H9 (cell line): ENCODE results near the gene RRP36. TPM values are rescaled to one million over a fixed set of nuclear protein-coding genes. Genes with fewer than 3 reads are reported as not detected.

Experiments
- DNase-seq: peaks from one replicate; pipeline ENCODE4 v3.0.0-alpha.2; 2017
- H2AFZ ChIP-seq: one replicate; pipeline ENCODE4 v1.6.1; 2013; ENCODE audit warnings: mild to moderate bottlenecking, low read length, control low read depth, moderate library complexity
- H2AK5ac ChIP-seq: 2 replicates; pipeline ENCODE4 v1.6.1; 2013; ENCODE audit warnings: low read length, control low read depth, mixed read lengths; ENCODE audit not compliant: insufficient read length
- H2BK120ac ChIP-seq: one replicate; pipeline ENCODE4 v1.6.1; 2013; ENCODE audit warnings: low read depth, mild to moderate bottlenecking, low read length, control low read depth, inconsistent platforms; ENCODE audit not compliant: poor library complexity, severe bottlenecking
- H2BK12ac ChIP-seq: 2 replicates; pipeline ENCODE4 v1.6.1; 2013; ENCODE audit warnings: low read length, control low read depth, mixed read lengths, low read depth; ENCODE audit not compliant: insufficient read length
- H2BK15ac ChIP-seq: 2 replicates; pipeline ENCODE4 v1.6.1; 2013; ENCODE audit warnings: low read depth, low read length, control low read depth
- H2BK20ac ChIP-seq: one replicate; pipeline ENCODE4 v1.6.1; 2013; ENCODE audit warnings: low read depth, mild to moderate bottlenecking, low read length, control low read depth, inconsistent platforms; ENCODE audit not compliant: poor library complexity, severe bottlenecking
- H2BK5ac ChIP-seq: 2 replicates; pipeline ENCODE4 v1.6.1; 2013; ENCODE audit warnings: low read length, control low read depth, mixed read lengths; ENCODE audit not compliant: insufficient read length
- H3K14ac ChIP-seq: 2 replicates; pipeline ENCODE4 v1.6.1; 2013; ENCODE audit warnings: low read length, control low read depth; ENCODE audit not compliant: insufficient read depth
- H3K18ac ChIP-seq: 2 replicates; pipeline ENCODE4 v1.6.1; 2013; ENCODE audit warnings: low read depth, mild to moderate bottlenecking, mixed read lengths, low read length, control low read depth; ENCODE audit not compliant: insufficient read length
- H3K23ac ChIP-seq: 2 replicates; pipeline ENCODE4 v1.6.1; 2013; ENCODE audit warnings: low read length, control low read depth, mixed read lengths, low read depth; ENCODE audit not compliant: insufficient read length
- H3K23me2 ChIP-seq: 2 replicates; pipeline ENCODE4 v1.6.1; 2013; ENCODE audit warnings: low read depth, mild to moderate bottlenecking, mixed read lengths, low read length, control low read depth; ENCODE audit not compliant: insufficient read length, poor library complexity, severe bottlenecking
- H3K27ac ChIP-seq: 2 replicates; pipeline ENCODE4 v1.5.1; 2013; ENCODE audit warnings: low read length, control low read depth, mixed read lengths, low read depth; ENCODE audit not compliant: insufficient read length
- H3K27me3 ChIP-seq: 2 replicates; pipeline ENCODE4 v1.6.1; 2013; ENCODE audit warnings: low read length, control low read depth, inconsistent platforms; ENCODE audit not compliant: insufficient read depth
- H3K4ac ChIP-seq: 2 replicates; pipeline ENCODE4 v1.6.1; 2013; ENCODE audit warnings: low read depth, mild to moderate bottlenecking, control low read depth, inconsistent platforms, low read length, moderate library complexity
- H3K4me1 ChIP-seq: 2 replicates; pipeline ENCODE4 v1.6.1; 2013; ENCODE audit warnings: low read length, control low read depth, inconsistent platforms; ENCODE audit not compliant: insufficient read depth
- H3K4me2 ChIP-seq: 2 replicates; pipeline ENCODE4 v1.6.1; 2013; ENCODE audit warnings: low read length, control low read depth, mixed read lengths; ENCODE audit not compliant: insufficient read length, insufficient read depth
- H3K56ac ChIP-seq: 2 replicates; pipeline ENCODE4 v1.6.1; 2013; ENCODE audit warnings: low read depth, mild to moderate bottlenecking, mixed read lengths, low read length, control low read depth; ENCODE audit not compliant: insufficient read length
- H3K79me1 ChIP-seq: 2 replicates; pipeline ENCODE4 v1.6.1; 2013; ENCODE audit warnings: low read depth, mild to moderate bottlenecking, moderate library complexity, low read length, control low read depth, inconsistent platforms; ENCODE audit not compliant: insufficient read depth, poor library complexity, severe bottlenecking
- H3K79me2 ChIP-seq: 2 replicates; pipeline ENCODE4 v1.6.1; 2013; ENCODE audit warnings: low read length, control low read depth, inconsistent platforms; ENCODE audit not compliant: insufficient read depth
- H3K9ac ChIP-seq: 2 replicates; pipeline ENCODE4 v1.6.1; 2013; ENCODE audit warnings: low read length, control low read depth, mixed read lengths; ENCODE audit not compliant: insufficient read length; ENCODE audit errors: extremely low read depth
- H3K9me3 ChIP-seq: one replicate; pipeline ENCODE4 v1.6.1; 2013; ENCODE audit warnings: low read depth, low read length, inconsistent platforms; ENCODE audit not compliant: control insufficient read depth
- H3T11ph ChIP-seq: one replicate; pipeline ENCODE4 v1.6.1; 2013; ENCODE audit warnings: mild to moderate bottlenecking, low read length, control low read depth, inconsistent platforms
- H4K20me1 ChIP-seq: one replicate; pipeline ENCODE4 v1.6.1; 2013; ENCODE audit not compliant: control insufficient read depth, insufficient read length, insufficient read depth
- H4K5ac ChIP-seq: 2 replicates; pipeline ENCODE4 v1.6.1; 2013; ENCODE audit warnings: low read depth, mild to moderate bottlenecking, mixed read lengths, low read length, control low read depth; ENCODE audit not compliant: insufficient read length
- H4K8ac ChIP-seq: replicated peaks from 2 replicates; pipeline ENCODE4 v1.6.1; 2013; ENCODE audit warnings: low read length, control low read depth, mixed read lengths, low read depth; ENCODE audit not compliant: insufficient read length
- H4K91ac ChIP-seq: 2 replicates; pipeline ENCODE4 v1.6.1; 2013; ENCODE audit warnings: low read depth, mild to moderate bottlenecking, moderate library complexity, mixed read lengths, low read length, control low read depth; ENCODE audit not compliant: insufficient read length
- H3K27ac Mint-ChIP-seq, 3 experiments: 2 replicates in 2 of 3; 3 replicates in 1 of 3; pipeline ENCODE4 v1.8.0; 2020 to 2021; ENCODE audit warnings: mixed read lengths in 3 of 3, mild to moderate bottlenecking in 1 of 3, moderate library complexity in 1 of 3
- H3K27me3 Mint-ChIP-seq: 2 replicates; pipeline ENCODE4 v1.8.0; 2021; ENCODE audit warnings: low read depth, mild to moderate bottlenecking, moderate library complexity, mixed read lengths
- H3K36me3 Mint-ChIP-seq, 3 experiments: 2 replicates in 2 of 3; 3 replicates in 1 of 3; pipeline ENCODE4 v1.8.0; 2020 to 2021; ENCODE audit warnings: low read depth in 3 of 3, mixed read lengths in 3 of 3; ENCODE audit not compliant: insufficient read depth in 1 of 3
- H3K4me1 Mint-ChIP-seq, 2 experiments: 2 replicates each; pipeline ENCODE4 v1.8.0; 2020; ENCODE audit warnings: mixed read lengths in 2 of 2
- H3K4me3 Mint-ChIP-seq, 2 experiments: 2 replicates in 1 of 2; 3 replicates in 1 of 2; pipeline ENCODE4 v1.8.0; 2020 to 2021; ENCODE audit warnings: mild to moderate bottlenecking in 2 of 2, mixed read lengths in 2 of 2, moderate library complexity in 1 of 2
- H3K9me3 Mint-ChIP-seq, 2 experiments: 2 replicates in 1 of 2; 3 replicates in 1 of 2; pipeline ENCODE4 v1.8.0; 2020; ENCODE audit warnings: mild to moderate bottlenecking in 2 of 2, mixed read lengths in 2 of 2, moderate library complexity in 1 of 2
- CTCF ChIP-seq: fragments of 200-600 bp; sonication (generic); conservative IDR thresholded peaks from 3 replicates; pipeline ENCODE4 v1.8.0; 2021; ENCODE audit warnings: antibody characterized with exemption, mild to moderate bottlenecking
- whole genome bisulfite sequencing: extraction: QIAGEN DNeasy Blood & Tissue Kit; methylation state at CpG from one replicate; pipeline ENCODE4 v1.1.7; 2013; ENCODE audit warnings: missing lambda C conversion rate, low lambda C conversion rate, mixed read lengths; ENCODE audit not compliant: insufficient read length; ENCODE audit errors: extremely low coverage; 5-methylcytosine and 5-hydroxymethylcytosine counted together
- total RNA-seq: library from RNA; stranded (reverse); gene quantifications from 2 replicates; pipeline ENCODE4 v1.2.1, GENCODE V29; 2021

The RRP36 gene
- total RNA-seq, 1 experiment from 2014 or later = 117 TPM

- Histone ChIP-seq H3K9me3 (no peaks in the 10 kb centered on the region), H2BK20ac (no peak within 1 kb of the TSS), H4K91ac (no peak within 1 kb of the TSS), H3T11ph (no peak within 1 kb of the TSS), H3K4ac (no peak within 1 kb of the TSS), H2BK12ac (no peak within 1 kb of the TSS), H3K23ac (no peak within 1 kb of the TSS), H4K8ac (no peak within 1 kb of the TSS), H3K27ac (no peak within 1 kb of the TSS), H3K56ac (no peak within 1 kb of the TSS), H2BK120ac (no peak within 1 kb of the TSS), H3K4me2 (peak within 1 kb of the TSS; percentile 83), H4K20me1 (no peaks in the 10 kb centered on the region), H3K27me3 (no peaks in the 10 kb centered on the region), H2AK5ac (no peak within 1 kb of the TSS), H3K79me1 (peaks cover 3% of the 10 kb centered on the region), H3K79me2 (peaks cover 10% of the 10 kb centered on the region; the same call in 1 of the 2 replicates), H3K18ac (peak within 1 kb of the TSS; percentile 59), H2AFZ (no peak within 1 kb of the TSS), H3K14ac (peak within 1 kb of the TSS; percentile 81; the same call in 1 of the 2 replicates), H3K23me2 (no peaks in the 10 kb centered on the region), H2BK15ac (no peak within 1 kb of the TSS), H2BK5ac (peak within 1 kb of the TSS; percentile 36), H3K9ac (peak within 1 kb of the TSS; percentile 89), H3K4me1 (0 out of 2 replicates have a peak, but pooled peaks cover 4% of the 10 kb centered on the region), H4K5ac (no peak within 1 kb of the TSS)
- Mint-ChIP-seq H3K36me3 (peaks cover 15 to 39% (median 27%) of the 10 kb centered on the region in 3 experiments), H3K27me3 (no peaks in the 10 kb centered on the region), H3K27ac (peak within 1 kb of the TSS; percentile 99 to 100 (median 99)), H3K4me1 (peaks cover 20 to 23% of the 10 kb centered on the region in 2 experiments), H3K4me3 (peak within 1 kb of the TSS; percentile 93 to 96), H3K9me3 (no peaks in the 10 kb centered on the region)
- TF ChIP-seq CTCF = no peak
- no CpG with 5 or more reads among the region's 64 CpGs for WGBS
- peak; percentile 99 for DNase-seq
Measured at GRCh38 chr6:43059168-43060033, 38.0 kb downstream of the RRP36 start, which contains the start of the genes KLC4 and MRPL2. KLC4 (plus strand) TSS chr6:43059631; CDS start chr6:43061336, 1,705 bp downstream. MRPL2 (minus strand) TSS chr6:43059434; CDS start chr6:43059381, 53 bp downstream.
